ENCODE results near the gene IL27RA.

DNA sequence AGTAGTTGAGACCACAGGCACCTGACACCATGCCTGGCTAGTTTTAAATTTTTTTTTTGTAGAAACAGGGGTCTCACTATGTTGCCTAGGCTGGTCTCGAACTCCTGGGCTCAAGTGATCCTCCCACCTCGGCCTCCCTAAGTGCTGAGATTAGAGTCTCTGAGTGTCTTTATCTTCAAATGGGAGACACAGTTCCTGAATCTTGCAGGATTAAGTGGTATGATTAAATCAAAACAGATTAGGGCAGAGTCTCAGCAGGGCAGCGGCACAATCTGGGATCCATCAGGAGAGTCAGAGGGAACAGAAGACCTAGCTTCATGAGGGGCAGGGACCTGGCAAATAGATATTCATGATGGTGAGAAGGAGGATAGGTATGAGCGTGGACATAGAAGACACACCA lies 2.7 kb upstream of the IL27RA start:
- TF ChIP-seq YY1 (IDR thresholded peaks at IDR 0.05; ENCODE audit: insufficient read depth, insufficient read length) (no peak), ZNF274 (IDR thresholded peaks at IDR 0.05; ENCODE audit: low read depth, low read length) (no peak)

Data from NT2/D1 (cell line).